CD4-positive, alpha-beta T cell (primary cell): Measurements from ENCODE around the gene MAMLD1. TPM values are rescaled to one million over a fixed set of nuclear protein-coding genes. Genes with fewer than 3 reads are reported as not detected.

ENCODE experiments used
- ATAC-seq: fragments of 200-7000 bp; cut with Tn5 transposase; one replicate; pipeline ENCODE4 v1.10.0; 2022; ENCODE audit warnings: mild to moderate bottlenecking; ENCODE audit not compliant: poor library complexity
- CTCF ChIA-PET: fragments of 350-600 bp; sonication (Branson Sonifier 250); formaldehyde crosslinking; loops from one replicate; lab custom pipeline; 2021; ENCODE audit warnings: antibody characterized with exemption, inconsistent platforms; lab: Charles Lee
- POLR2A ChIA-PET: fragments of 350-600 bp; sonication (Branson Sonifier 250); formaldehyde crosslinking; loops from one replicate; lab custom pipeline; 2021; ENCODE audit warnings: antibody characterized with exemption, inconsistent platforms; lab: Charles Lee
- DNase-seq, 14 experiments: peaks; one replicate each; pipeline ENCODE4 v3.0.0-alpha.2; 2013 to 2020; ENCODE audit warnings: mixed read lengths in 2 of 14
- H3K27ac ChIP-seq, 2 donors: one replicate each; pipeline versions ENCODE4 v1.5.1 to v1.7.0; 2013; ENCODE audit warnings: low read length in 2 of 2, low read depth in 1 of 2, mild to moderate bottlenecking in 1 of 2
- H3K27me3 ChIP-seq, 2 experiments: 1 replicate in 1 of 2; 2 replicates in 1 of 2; pipeline versions ENCODE4 v1.6.1 to v1.7.0; 2013; ENCODE audit warnings: low read length in 2 of 2, control low read depth in 1 of 2, mild to moderate bottlenecking in 1 of 2, moderate library complexity in 1 of 2; ENCODE audit not compliant: insufficient read depth in 2 of 2, control insufficient read depth in 1 of 2
- H3K36me3 ChIP-seq: one replicate; pipeline ENCODE4 v1.6.1; 2013; ENCODE audit warnings: low read length, control low read depth; ENCODE audit not compliant: insufficient read depth
- H3K4me1 ChIP-seq: one replicate; pipeline ENCODE4 v1.6.1; 2013; ENCODE audit warnings: low read length, control low read depth; ENCODE audit not compliant: insufficient read depth
- H3K4me3 ChIP-seq: one replicate; pipeline ENCODE4 v1.5.1; 2013; ENCODE audit warnings: mild to moderate bottlenecking, low read length, moderate library complexity
- H3K9me3 ChIP-seq, 2 experiments: 1 replicate in 1 of 2; 2 replicates in 1 of 2; pipeline versions ENCODE4 v1.6.1 to v1.7.0; 2013; ENCODE audit warnings: low read length in 2 of 2, mild to moderate bottlenecking in 2 of 2, control low read depth in 1 of 2, moderate library complexity in 1 of 2; ENCODE audit not compliant: control insufficient read depth in 1 of 2, insufficient read depth in 1 of 2
- H3K27ac Mint-ChIP-seq: one replicate; pipeline ENCODE4 v1.8.0; 2020; ENCODE audit warnings: mixed read lengths
- H3K27me3 Mint-ChIP-seq: one replicate; pipeline ENCODE4 v1.8.0; 2021; ENCODE audit warnings: mixed read lengths
- H3K36me3 Mint-ChIP-seq: one replicate; pipeline ENCODE4 v1.8.0; 2021; ENCODE audit warnings: low read depth, mixed read lengths
- H3K4me1 Mint-ChIP-seq: one replicate; pipeline ENCODE4 v1.8.0; 2021; ENCODE audit warnings: low read depth, mixed read lengths
- H3K4me3 Mint-ChIP-seq: one replicate; pipeline ENCODE4 v1.8.0; 2020; ENCODE audit warnings: mild to moderate bottlenecking, mixed read lengths
- H3K9me3 Mint-ChIP-seq: one replicate; pipeline ENCODE4 v1.8.0; 2020; ENCODE audit warnings: mixed read lengths
- intact Hi-C, 2 experiments: fragments of 100-400 bp; cut with DNase I in 1 of 2; cut with micrococcal nuclease in 1 of 2; formaldehyde crosslinking; loops; one replicate each; pipeline versions ENCODE4 v1.15.1 to v1.9.0; 2023 to 2025; cut with DNase I, micrococcal nuclease
- total RNA-seq, 174 experiments: library from RNA in 2 of 174; stranded (reverse) in 2 of 174; gene quantifications; one replicate each; pipeline ENCODE4 v1.2.3 and lab custom pipeline; 2021 to 2026
- TF ChIP-seq, protein P1 (sequence below): fragments of 200-600 bp; IDR thresholded peaks from one replicate; pipeline ENCODE4 v1.8.0; 2022; ENCODE audit warnings: antibody characterized with exemption, mild to moderate bottlenecking

MAMLD1 gene
- total RNA-seq, 2 experiments from 2014 or later: 0.45 to 0.96 TPM

GRCh38 chrX:150411656-150412055 lies 48.5 kb downstream of the MAMLD1 start:
- Mint-ChIP-seq H3K4me1 (peaks cover 15% of the 10 kb centered on the region), H3K9me3 (no peaks in the 10 kb centered on the region), H3K27me3 (no peaks in the 10 kb centered on the region), H3K36me3 (no peaks in the 10 kb centered on the region), H3K4me3 (no peak overlapping the region), H3K27ac (no peak overlapping the region)
- no peak overlapping the region for H3K27ac ChIP-seq
- peaks cover 20% of the 10 kb centered on the region for H3K4me1 ChIP-seq
- intact Hi-C loops: no loop called here
- ATAC-seq (no peak), DNase-seq (no peak)
- TF ChIP-seq, protein P1, sequence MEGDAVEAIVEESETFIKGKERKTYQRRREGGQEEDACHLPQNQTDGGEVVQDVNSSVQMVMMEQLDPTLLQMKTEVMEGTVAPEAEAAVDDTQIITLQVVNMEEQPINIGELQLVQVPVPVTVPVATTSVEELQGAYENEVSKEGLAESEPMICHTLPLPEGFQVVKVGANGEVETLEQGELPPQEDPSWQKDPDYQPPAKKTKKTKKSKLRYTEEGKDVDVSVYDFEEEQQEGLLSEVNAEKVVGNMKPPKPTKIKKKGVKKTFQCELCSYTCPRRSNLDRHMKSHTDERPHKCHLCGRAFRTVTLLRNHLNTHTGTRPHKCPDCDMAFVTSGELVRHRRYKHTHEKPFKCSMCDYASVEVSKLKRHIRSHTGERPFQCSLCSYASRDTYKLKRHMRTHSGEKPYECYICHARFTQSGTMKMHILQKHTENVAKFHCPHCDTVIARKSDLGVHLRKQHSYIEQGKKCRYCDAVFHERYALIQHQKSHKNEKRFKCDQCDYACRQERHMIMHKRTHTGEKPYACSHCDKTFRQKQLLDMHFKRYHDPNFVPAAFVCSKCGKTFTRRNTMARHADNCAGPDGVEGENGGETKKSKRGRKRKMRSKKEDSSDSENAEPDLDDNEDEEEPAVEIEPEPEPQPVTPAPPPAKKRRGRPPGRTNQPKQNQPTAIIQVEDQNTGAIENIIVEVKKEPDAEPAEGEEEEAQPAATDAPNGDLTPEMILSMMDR: no peak
- H3K4me3 ChIP-seq: no peak overlapping the region
- CTCF ChIA-PET: no interaction called here
- POLR2A ChIA-PET: no interaction called here
- H3K27me3 ChIP-seq: no peaks in the 10 kb centered on the region
- no peaks in the 10 kb centered on the region for H3K36me3 ChIP-seq
- H3K9me3 ChIP-seq: no peaks in the 10 kb centered on the region

- intact Hi-C loops: no loop called here
- Histone ChIP-seq H3K9me3 (no peaks in the 10 kb centered on the region), H3K4me1 (peaks cover 20% of the 10 kb centered on the region), H3K4me3 (no peak overlapping the region), H3K27me3 (no peaks in the 10 kb centered on the region), H3K36me3 (no peaks in the 10 kb centered on the region), H3K27ac (no peak overlapping the region)
- Mint-ChIP-seq H3K4me1 (peaks cover 15% of the 10 kb centered on the region), H3K4me3 (no peak overlapping the region), H3K27ac (no peak overlapping the region), H3K36me3 (no peaks in the 10 kb centered on the region), H3K27me3 (no peaks in the 10 kb centered on the region), H3K9me3 (no peaks in the 10 kb centered on the region)
- no peak for DNase-seq
- CTCF ChIA-PET: interaction anchor here (0.6 kb wide), 1 partner anchor 19 kb away, joined by 3 read pairs; no protein-coding TSS in a partner anchor
- no peak for ATAC-seq
- POLR2A ChIA-PET: no interaction called here
- TF ChIP-seq, protein P1: no peak
Observed at GRCh38 chrX:150414228-150414627, 51.1 kb downstream of the MAMLD1 start.

DNA sequence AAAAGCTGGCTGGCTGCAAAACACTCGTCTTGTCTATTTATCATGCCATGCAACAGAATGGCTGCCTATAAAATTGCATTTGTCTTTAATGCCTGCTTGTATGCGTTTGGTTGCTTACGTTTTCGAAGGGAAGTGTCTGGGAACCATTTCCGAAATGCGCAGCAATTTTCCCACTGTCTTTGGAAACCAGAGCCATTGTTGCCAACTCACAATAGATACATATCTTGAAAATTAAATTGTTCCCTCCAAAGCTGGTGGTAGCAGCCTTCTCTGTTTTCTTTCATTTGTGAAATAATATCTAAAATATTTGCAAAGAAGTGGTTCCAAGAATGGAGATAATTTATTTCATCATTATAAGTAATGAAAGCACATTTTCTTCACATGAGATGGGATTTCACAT lies 53.4 kb downstream of the MAMLD1 start:
- Histone ChIP-seq H3K36me3 (no peaks in the 10 kb centered on the region), H3K9me3 (no peaks in the 10 kb centered on the region), H3K4me1 (peaks cover 3% of the 10 kb centered on the region), H3K27me3 (no peaks in the 10 kb centered on the region), H3K27ac (no peak overlapping the region), H3K4me3 (no peak overlapping the region)
- ATAC-seq (no peak), DNase-seq (no peak)
- Mint-ChIP-seq H3K4me3 (no peak overlapping the region), H3K27me3 (no peaks in the 10 kb centered on the region), H3K27ac (no peak overlapping the region), H3K4me1 (no peaks in the 10 kb centered on the region), H3K36me3 (no peaks in the 10 kb centered on the region), H3K9me3 (no peaks in the 10 kb centered on the region)
- TF ChIP-seq, protein P1: no peak
- CTCF ChIA-PET: no interaction called here
- intact Hi-C loops: no loop called here
- POLR2A ChIA-PET: no interaction called here
